Measurements from ENCODE around the gene SMYD3. TPM values are rescaled to one million over a fixed set of nuclear protein-coding genes. Genes with fewer than 3 reads are reported as not detected.

The SMYD3 gene
- total RNA-seq, 1 donor from 2014 or later = 80.8 TPM

DNA sequence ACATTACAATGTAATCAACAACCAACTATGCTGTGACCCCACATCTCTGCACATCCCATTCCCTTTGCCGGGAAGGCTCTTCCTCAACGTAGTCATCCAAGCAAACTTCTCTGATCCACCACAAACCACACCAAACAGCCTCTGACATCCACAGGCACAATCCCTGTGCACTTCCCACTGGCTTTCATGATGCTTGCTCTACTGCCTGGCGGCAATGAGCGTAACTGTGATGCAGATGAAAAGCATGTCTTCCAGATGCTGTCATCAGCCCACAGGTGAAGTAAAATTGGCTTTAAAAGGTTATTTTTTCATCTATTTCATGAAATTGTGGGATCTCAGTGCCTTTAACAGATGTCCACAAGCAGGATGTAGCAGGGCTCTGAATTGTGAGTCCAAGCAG lies 635.2 kb downstream of the SMYD3 start:
- Mint-ChIP-seq H3K27me3 (ENCODE audit: low read depth, unreplicated experiment) (no peaks in the 10 kb centered on the region), H3K4me3 (ENCODE audit: unreplicated experiment) (no peak overlapping the region), H3K36me3 (ENCODE audit: low read depth, unreplicated experiment) (peaks cover 36% of the 10 kb centered on the region), H3K27ac (ENCODE audit: unreplicated experiment) (peak overlapping the region; percentile 93), H3K9me3 (ENCODE audit: unreplicated experiment) (peaks cover 2% of the 10 kb centered on the region), H3K4me1 (ENCODE audit: low read depth, unreplicated experiment) (peaks cover 55% of the 10 kb centered on the region)
- no peaks in the 10 kb centered on the region for H3K9me3 ChIP-seq (ENCODE audit: insufficient read depth, low read depth, low read length)
- peaks cover 57% of the 10 kb centered on the region for H3K4me1 ChIP-seq (ENCODE audit: insufficient read depth, low read length)
- H3K4me2 ChIP-seq (ENCODE audit: low read length) = peak overlapping the region; percentile 33
- TF ChIP-seq EZH2 (IDR thresholded peaks at IDR 0.05; ENCODE audit: insufficient read depth, low read length) = no peak
- TF ChIP-seq, protein P1, sequence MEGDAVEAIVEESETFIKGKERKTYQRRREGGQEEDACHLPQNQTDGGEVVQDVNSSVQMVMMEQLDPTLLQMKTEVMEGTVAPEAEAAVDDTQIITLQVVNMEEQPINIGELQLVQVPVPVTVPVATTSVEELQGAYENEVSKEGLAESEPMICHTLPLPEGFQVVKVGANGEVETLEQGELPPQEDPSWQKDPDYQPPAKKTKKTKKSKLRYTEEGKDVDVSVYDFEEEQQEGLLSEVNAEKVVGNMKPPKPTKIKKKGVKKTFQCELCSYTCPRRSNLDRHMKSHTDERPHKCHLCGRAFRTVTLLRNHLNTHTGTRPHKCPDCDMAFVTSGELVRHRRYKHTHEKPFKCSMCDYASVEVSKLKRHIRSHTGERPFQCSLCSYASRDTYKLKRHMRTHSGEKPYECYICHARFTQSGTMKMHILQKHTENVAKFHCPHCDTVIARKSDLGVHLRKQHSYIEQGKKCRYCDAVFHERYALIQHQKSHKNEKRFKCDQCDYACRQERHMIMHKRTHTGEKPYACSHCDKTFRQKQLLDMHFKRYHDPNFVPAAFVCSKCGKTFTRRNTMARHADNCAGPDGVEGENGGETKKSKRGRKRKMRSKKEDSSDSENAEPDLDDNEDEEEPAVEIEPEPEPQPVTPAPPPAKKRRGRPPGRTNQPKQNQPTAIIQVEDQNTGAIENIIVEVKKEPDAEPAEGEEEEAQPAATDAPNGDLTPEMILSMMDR (IDR thresholded peaks at IDR 0.05; ENCODE audit: insufficient read depth, low read depth, low read length) = no peak
- DNase-seq (ENCODE audit: low read depth) (peak; percentile 100), FAIRE-seq (no peak)
- H3K27me3 ChIP-seq (ENCODE audit: insufficient read depth, low read length) = no peaks in the 10 kb centered on the region
- H3K79me2 ChIP-seq (ENCODE audit: insufficient read depth, low read length) = no peaks in the 10 kb centered on the region
- H3K27ac ChIP-seq (ENCODE audit: low read depth, low read length) = peak overlapping the region; percentile 94
- no peak overlapping the region for H3K4me3 ChIP-seq (ENCODE audit: insufficient read depth, low read depth, low read length)
- no peak overlapping the region for H2AFZ ChIP-seq (ENCODE audit: low read depth, low read length)
- H3K9ac ChIP-seq (ENCODE audit: low read length) = peak overlapping the region; percentile 68
- H4K20me1 ChIP-seq (ENCODE audit: insufficient read depth, low read length) = no peaks in the 10 kb centered on the region
- no peaks in the 10 kb centered on the region for H3K36me3 ChIP-seq (ENCODE audit: insufficient read depth, low read length)

DNA sequence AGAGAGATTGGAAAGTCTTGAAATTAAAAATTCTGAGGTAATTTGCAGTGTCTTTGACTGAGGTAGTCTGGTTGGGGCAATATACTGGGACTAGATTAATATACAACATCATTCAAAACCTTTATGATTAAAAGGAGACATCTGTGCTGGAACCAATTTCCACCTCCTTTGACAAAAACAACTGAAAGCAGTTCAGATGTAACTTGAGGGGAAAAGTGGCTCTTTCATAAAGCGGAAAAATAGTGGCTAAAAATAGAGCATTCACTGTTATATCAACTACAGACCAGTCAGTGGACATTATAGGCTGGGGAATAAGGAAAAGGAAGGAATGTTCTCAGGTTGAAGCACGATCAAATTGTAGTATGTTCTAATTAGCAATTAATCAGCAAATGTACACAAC lies 635.9 kb downstream of the SMYD3 start:
- Mint-ChIP-seq H3K27me3 (ENCODE audit: low read depth, unreplicated experiment) (no peaks in the 10 kb centered on the region), H3K27ac (ENCODE audit: unreplicated experiment) (peak overlapping the region; percentile 93), H3K9me3 (ENCODE audit: unreplicated experiment) (peaks cover 2% of the 10 kb centered on the region), H3K4me3 (ENCODE audit: unreplicated experiment) (no peak overlapping the region), H3K36me3 (ENCODE audit: low read depth, unreplicated experiment) (peaks cover 32% of the 10 kb centered on the region), H3K4me1 (ENCODE audit: low read depth, unreplicated experiment) (peaks cover 50% of the 10 kb centered on the region)
- no peak for TF ChIP-seq EZH2 (IDR thresholded peaks at IDR 0.05; ENCODE audit: insufficient read depth, low read length)
- TF ChIP-seq, protein P1 (IDR thresholded peaks at IDR 0.05; ENCODE audit: insufficient read depth, low read depth, low read length) = no peak
- Histone ChIP-seq H4K20me1 (ENCODE audit: insufficient read depth, low read length) (no peaks in the 10 kb centered on the region), H3K9me3 (ENCODE audit: insufficient read depth, low read depth, low read length) (no peaks in the 10 kb centered on the region), H3K4me3 (ENCODE audit: insufficient read depth, low read depth, low read length) (peak overlapping the region; percentile 12), H2AFZ (ENCODE audit: low read depth, low read length) (no peak overlapping the region), H3K4me2 (ENCODE audit: low read length) (peak overlapping the region; percentile 33), H3K27ac (ENCODE audit: low read depth, low read length) (peak overlapping the region; percentile 94), H3K27me3 (ENCODE audit: insufficient read depth, low read length) (no peaks in the 10 kb centered on the region), H3K36me3 (ENCODE audit: insufficient read depth, low read length) (no peaks in the 10 kb centered on the region), H3K9ac (ENCODE audit: low read length) (peak overlapping the region; percentile 65), H3K79me2 (ENCODE audit: insufficient read depth, low read length) (no peaks in the 10 kb centered on the region), H3K4me1 (ENCODE audit: insufficient read depth, low read length) (peaks cover 55% of the 10 kb centered on the region)
- FAIRE-seq (no peak), DNase-seq (ENCODE audit: low read depth) (no peak)

DNA sequence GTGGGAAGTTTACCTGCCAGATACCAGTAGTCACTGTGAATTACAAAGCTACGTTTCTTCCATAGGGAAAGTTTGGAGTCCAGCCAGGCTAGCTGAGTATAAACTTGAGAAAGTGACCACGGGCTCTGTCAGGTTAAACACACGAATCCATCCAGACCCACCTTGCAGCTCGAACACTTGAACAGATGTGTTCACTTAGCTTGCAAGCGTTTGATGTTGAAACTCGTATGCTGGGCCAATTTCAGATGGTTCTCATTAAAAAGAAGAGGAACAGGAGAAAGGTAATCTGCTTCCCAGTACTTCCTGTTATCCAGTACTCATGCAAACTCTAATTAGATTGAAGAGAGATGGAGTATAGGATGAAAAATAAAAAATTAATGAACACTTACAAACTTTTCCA lies 636.4 kb downstream of the SMYD3 start:
- H3K4me2 ChIP-seq (ENCODE audit: low read length) = no peak overlapping the region
- H3K4me3 ChIP-seq (ENCODE audit: insufficient read depth, low read depth, low read length) = no peak overlapping the region
- H3K9ac ChIP-seq (ENCODE audit: low read length) = peak overlapping the region; percentile 65
- no peaks in the 10 kb centered on the region for H3K9me3 ChIP-seq (ENCODE audit: insufficient read depth, low read depth, low read length)
- no peaks in the 10 kb centered on the region for H3K27me3 ChIP-seq (ENCODE audit: insufficient read depth, low read length)
- no peak overlapping the region for H2AFZ ChIP-seq (ENCODE audit: low read depth, low read length)
- Mint-ChIP-seq H3K27ac (ENCODE audit: unreplicated experiment) (peak overlapping the region; percentile 93), H3K9me3 (ENCODE audit: unreplicated experiment) (peaks cover 6% of the 10 kb centered on the region), H3K4me1 (ENCODE audit: low read depth, unreplicated experiment) (peaks cover 50% of the 10 kb centered on the region), H3K27me3 (ENCODE audit: low read depth, unreplicated experiment) (no peaks in the 10 kb centered on the region), H3K36me3 (ENCODE audit: low read depth, unreplicated experiment) (peaks cover 29% of the 10 kb centered on the region), H3K4me3 (ENCODE audit: unreplicated experiment) (no peak overlapping the region)
- TF ChIP-seq, protein P1 (IDR thresholded peaks at IDR 0.05; ENCODE audit: insufficient read depth, low read depth, low read length) = no peak
- TF ChIP-seq EZH2 (IDR thresholded peaks at IDR 0.05; ENCODE audit: insufficient read depth, low read length) = no peak
- H3K4me1 ChIP-seq (ENCODE audit: insufficient read depth, low read length) = peaks cover 50% of the 10 kb centered on the region
- H3K79me2 ChIP-seq (ENCODE audit: insufficient read depth, low read length) = no peaks in the 10 kb centered on the region
- DNase-seq (ENCODE audit: low read depth) = peak; percentile 51
- no peaks in the 10 kb centered on the region for H4K20me1 ChIP-seq (ENCODE audit: insufficient read depth, low read length)
- peak overlapping the region; percentile 94 for H3K27ac ChIP-seq (ENCODE audit: low read depth, low read length)
- H3K36me3 ChIP-seq (ENCODE audit: insufficient read depth, low read length) = no peaks in the 10 kb centered on the region
- FAIRE-seq = no peak

Measured in astrocyte (in vitro differentiated cells and primary cell).